NCI-H2196 treated with DMSO at 0.1 percent for 48 hours (cell line): ENCODE data around the gene SLC8A2.

Experiments used
- DNase-seq: peaks from one replicate; lab custom pipeline; 2025; ENCODE audit not compliant: unreplicated experiment; lab: John Stamatoyannopoulos, UW

Gene SLC8A2

GRCh38 chr19:47464675-47465419, 6.8 kb downstream of the SLC8A2 start:
- DNase-seq: no peak

- no peak for DNase-seq
Observed at GRCh38 chr19:47461876-47462275, 9.8 kb downstream of the SLC8A2 start.

GRCh38 chr19:47459477-47459876, 12.2 kb downstream of the SLC8A2 start:
- no peak for DNase-seq

DNA sequence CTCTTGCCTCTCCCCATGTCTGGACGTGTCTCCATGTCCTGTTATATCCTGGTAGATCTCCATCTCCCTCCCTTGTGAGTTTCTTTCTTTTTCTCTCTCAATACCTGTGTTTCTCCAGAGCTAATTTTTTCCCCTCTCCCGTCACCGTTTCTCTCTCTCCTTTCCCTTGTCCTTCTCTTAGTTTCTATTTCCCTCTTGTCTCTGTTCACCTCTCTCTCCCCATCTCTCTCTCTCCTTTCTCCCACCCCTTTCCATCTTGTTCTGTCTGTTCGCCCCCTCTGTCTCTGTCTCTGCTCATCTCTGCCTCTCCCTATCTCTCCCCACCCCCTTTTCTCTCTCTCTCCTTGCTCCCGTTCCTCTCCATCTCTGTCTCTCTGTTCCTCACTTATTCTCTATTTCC, 13.0 kb downstream of the SLC8A2 start:
- DNase-seq: no peak

DNA sequence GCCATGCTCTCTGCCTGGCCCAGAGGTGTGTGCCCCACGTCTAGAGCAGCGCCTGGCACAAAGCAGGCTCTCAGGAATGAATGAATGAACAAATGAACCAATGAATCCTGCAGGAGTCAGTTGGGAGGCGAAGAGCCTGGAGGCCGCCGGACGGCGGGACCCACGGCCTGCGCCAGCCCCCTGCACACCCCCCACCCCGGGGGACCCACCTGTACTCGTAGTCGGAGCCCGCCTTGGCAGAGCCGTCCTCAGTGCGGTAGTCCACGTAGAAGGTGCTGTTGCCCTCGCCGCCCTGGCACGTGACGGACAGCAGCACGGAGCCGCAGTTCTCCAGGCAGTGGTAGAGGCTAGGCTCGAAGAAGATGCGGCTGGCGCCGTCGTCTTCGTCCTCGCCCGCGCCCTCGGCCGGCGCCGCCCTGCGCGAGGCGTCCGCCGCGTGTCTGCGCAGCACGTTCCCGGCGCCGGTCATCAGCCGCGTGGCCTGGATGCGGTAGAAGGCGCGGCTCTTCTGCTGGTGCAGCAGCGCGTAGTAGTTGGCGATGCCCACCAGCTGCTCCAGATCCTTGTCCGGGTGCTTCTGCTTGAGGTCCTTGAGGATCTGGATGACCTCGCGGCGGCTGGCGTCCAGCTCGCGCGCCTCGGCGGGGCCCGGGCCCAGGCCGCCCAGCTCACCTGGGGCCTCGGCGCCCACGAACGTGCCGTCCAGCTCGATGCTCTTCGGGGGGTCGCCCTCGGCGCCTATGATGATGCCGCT, 14.8 kb downstream of the SLC8A2 start:
- DNase-seq: no peak

DNA sequence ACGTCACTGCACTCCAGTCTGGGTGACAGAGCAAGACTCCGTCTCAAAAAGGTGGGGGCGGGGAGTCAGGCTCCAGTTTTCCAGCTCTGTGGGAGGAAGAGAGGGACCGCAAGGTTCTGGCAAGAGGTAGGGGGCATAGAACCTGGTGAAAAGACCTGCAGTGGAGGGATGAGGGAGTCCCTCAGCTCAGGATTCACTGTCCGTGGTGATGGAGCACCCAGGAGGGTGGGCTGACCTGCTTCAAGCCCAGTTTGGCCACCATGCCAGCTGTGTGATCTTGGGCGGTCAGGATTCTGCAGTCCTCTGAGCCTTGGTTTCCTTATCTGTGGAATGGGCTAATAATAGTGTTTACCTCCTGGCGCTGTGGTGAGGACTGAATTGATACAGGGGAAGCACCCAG, 21.2 kb downstream of the SLC8A2 start:
- DNase-seq: no peak

GRCh38 chr19:47448360-47448727, 23.3 kb downstream of the SLC8A2 start:
- DNase-seq: no peak

GRCh38 chr19:47447470-47448359, 24.0 kb downstream of the SLC8A2 start:
- no peak for DNase-seq

GRCh38 chr19:47446534-47447469, 24.9 kb downstream of the SLC8A2 start:
- DNase-seq: no peak

DNA sequence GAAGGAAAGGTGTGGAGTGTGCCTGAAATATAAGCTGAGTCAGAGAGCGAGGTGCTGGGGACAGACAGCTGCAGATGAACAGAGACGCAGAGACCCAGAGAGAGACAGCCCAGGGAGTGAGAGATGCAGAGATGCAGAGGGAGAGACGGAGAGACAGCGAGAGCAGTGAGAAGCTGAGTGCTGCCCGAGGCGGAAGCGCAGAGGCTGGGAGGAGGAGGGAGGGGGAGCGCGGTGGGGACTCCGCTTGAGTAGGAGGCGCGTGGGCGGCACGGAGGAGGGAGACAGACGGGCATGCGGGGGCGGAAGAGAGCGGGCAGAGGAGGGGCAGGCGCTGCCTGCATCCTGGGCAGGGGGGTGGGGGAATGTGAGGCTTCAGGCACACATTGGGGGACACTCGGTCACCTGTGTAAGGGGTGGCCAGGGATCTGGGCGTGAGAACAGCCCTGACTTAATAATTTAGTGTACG, 25.7 kb downstream of the SLC8A2 start:
- no peak for DNase-seq

GRCh38 chr19:47445527-47445926, 26.2 kb downstream of the SLC8A2 start:
- DNase-seq: no peak

DNA sequence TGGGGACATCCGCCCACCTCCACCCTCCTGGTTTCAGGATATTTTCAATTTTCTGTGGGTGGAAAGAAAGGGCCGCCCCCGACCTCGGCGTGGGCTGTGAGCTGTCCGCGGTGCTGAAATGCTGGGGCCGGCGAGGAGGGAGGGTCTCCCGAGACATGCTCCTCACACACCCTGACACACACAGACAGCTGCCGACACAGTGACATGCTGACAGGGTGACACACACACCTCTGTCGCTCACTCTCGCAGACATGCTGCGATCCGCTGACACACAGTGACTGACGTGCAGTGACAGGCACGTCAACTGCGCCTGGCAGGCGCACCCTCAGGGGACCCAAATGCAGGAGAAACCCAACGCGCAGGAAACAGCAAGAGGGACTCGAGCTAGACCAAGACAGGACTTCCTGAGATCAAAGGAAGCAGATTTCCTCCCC, 27.3 kb downstream of the SLC8A2 start:
- no peak for DNase-seq

DNA sequence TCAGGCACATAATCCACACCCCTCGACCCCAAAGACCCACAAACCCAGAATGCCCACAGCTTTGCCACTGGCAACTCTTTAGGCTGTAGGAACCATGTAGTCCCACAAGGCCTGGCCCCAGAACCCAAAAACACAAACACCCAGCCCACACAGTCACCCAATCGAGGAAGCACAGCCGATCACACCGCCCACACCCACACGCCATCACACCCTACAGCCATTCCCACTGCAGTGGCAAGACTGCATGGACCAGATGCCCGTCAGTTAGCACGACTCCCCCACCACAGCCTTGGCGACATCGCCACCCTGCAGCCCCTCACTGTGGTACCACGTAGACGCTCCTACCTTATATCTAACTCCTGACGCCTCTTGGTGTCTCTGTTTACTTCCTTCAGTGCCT, 28.4 kb downstream of the SLC8A2 start:
- DNase-seq: no peak

DNA sequence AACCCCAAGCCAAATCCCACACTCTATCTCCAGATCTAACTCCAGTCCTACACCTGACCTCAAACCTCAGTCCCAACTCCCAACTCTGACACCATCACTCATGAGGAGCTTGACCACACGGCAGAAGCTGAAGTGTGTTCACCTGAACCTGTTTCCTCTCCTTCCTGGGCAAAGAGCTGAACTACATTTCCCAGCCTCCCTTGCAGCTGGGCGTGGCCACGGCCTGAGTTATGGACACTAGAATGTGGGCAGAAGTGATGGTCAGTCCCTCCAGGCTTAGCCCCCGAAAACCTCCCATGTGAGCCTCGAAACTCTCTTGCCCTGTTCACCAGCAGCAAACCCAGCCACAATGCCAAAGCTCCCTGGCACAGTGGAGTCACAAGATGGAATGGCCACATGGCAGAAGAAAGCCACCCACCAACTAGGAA, 32.9 kb downstream of the SLC8A2 start:
- no peak for DNase-seq

DNA sequence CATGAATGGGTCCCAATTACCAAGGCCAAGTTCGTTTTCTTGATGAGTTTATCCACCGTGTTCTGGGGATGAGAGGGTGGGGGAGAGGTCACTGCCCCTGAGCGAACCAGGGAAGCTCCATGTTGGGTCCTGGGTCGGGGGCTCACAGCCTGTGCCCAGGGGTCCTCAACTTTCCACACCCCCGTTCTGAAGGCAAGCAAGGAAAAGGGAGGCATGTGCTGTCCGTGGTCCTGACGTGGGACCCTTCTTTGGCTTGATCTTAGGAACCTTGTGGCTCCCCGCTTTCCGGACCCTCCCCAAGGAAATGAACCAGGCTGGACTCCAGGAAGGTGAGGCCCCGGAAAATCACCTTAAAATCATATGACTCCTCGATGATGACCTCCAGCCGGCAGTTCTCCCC, 34.2 kb downstream of the SLC8A2 start:
- no peak for DNase-seq

DNA sequence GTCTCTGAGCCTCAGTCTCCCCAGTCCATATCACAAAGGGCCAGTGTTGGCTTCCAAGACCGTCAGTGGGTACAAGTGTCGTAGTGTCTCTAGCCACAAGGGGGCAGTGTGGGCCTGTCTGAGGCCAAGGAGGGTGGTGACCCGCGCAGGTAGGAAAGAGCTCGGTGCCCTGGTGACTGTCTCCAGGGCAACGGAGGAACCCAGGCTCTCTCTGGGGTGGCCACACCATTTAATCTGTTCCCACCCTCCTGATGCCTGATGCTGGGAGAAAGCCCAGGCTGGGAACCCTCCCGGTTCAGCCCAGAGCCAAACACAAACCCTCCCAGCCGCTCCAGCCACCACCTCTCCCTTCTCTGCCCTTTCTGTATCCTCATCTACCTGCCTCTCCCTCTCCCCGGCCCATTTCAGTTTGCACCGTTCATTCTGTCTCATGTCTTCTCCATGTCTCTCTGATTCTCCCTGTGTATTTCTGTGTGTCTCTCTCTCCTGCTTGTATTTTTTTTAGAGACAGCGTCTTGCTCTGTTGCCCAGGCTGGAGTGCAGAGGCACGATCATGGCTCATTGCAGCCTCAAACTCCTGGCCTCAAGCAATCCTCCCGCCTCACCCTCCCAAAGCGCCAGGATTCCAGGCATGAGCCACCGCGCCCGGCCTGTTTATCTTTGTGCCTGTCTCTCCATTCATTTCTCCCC, 34.8 kb downstream of the SLC8A2 start:
- DNase-seq: peak; percentile 76

GRCh38 chr19:47435883-47436417, 35.7 kb downstream of the SLC8A2 start:
- no peak for DNase-seq

GRCh38 chr19:47435196-47435595, 36.5 kb downstream of the SLC8A2 start:
- no peak for DNase-seq

- no peak for DNase-seq
Observed at GRCh38 chr19:47434088-47434487, 37.6 kb downstream of the SLC8A2 start.
